GM21723 (cell line): ENCODE results near the gene ZFHX2.

Experiments
- ATAC-seq: cut with Tn5 transposase; IDR thresholded peaks from one replicate; pipeline ENCODE4 v1.9.1; 2021; ENCODE audit warnings: mild to moderate bottlenecking, moderate library complexity; ENCODE audit not compliant: unreplicated experiment

Gene ZFHX2

DNA sequence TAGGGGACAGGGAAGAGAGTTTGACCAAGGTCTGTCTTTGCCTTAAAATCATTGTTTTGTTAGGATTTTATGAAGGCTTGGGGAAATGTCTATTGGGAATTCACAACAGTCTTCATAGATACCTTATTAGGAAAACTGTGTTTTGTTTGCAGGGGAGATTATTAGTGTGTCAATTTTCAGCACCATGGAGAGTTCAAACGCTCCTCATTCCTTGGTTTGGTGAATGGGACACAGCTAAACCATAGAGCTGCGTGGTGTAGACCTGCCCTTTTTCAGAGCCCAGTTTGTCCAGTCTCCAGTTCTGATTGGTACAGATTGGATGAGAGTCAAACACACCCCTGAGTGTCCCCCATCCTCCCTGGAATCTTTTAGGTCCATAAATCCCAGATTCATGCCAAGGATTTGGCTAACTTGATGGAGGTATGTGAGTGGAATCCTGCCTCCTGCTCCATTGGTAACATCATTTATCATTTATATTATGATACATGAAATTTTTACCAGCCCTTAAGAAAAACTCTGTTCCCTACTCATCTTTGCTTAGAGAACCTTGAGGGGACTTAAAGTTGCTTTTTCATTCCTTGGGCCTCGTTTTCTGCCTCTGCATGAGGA lies 70.1 kb downstream of the ZFHX2 start:
- no peak for ATAC-seq

DNA sequence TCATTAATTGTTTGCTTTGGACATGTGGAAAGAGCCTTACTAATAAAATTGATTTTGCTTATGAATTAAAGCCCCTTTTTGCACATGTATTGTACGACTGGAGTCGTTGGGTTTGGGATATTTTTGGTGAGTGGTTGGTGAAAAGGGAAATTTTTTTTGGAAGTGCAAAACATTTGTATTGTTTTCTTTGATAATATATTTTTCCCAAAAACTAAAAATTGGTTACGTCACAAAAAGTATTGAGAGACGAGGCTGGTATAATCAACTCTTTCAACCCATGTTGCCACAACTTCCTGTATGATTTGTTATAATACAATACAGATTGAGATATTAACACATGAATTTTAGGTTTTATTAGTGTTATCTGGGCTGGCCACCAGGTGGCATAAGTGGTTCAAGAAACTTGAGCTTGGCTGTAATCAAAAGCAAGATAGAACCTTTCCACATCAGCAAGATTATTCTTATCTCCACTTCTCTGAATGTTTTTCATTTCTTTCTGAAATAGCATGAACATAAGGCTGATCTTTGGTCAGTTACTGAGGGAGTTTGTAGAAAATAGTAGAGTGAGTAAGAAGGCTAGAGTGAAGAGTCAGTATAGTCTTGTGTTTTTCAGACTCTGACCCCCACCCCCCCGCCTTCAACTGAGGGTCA lies 73.3 kb downstream of the ZFHX2 start:
- no peak for ATAC-seq

DNA sequence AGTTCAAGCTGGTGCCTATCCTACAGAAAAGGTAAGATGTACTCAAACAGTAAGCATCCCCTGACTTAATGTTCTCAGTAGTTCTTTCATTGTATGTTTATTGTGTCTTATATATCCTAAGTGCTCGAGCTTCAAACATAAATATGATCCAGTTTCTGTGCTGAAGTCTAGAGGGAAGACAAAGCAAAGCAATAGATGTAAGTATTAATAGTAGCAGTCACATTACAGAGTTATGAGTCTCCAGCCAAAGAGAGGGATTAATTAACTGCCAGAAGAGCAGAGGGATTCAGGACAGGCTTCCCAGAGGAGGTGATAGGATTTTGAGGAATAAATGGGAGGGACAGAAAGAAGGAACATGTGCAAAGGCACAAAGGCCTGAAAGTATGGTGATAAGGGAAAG lies 80.6 kb downstream of the ZFHX2 start:
- no peak for ATAC-seq
